H9 (cell line): Measurements from ENCODE around the gene C20orf204. TPM values are rescaled to one million over a fixed set of nuclear protein-coding genes. Genes with fewer than 3 reads are reported as not detected.
A peak's percentile ranks its signal among the peaks of the same experiment; 100 is the strongest.

Experiments
- DNase-seq: peaks from one replicate; pipeline ENCODE4 v3.0.0-alpha.2; 2017
- H2AFZ ChIP-seq: one replicate; pipeline ENCODE4 v1.6.1; 2013; ENCODE audit warnings: mild to moderate bottlenecking, low read length, control low read depth, moderate library complexity
- H2AK5ac ChIP-seq: 2 replicates; pipeline ENCODE4 v1.6.1; 2013; ENCODE audit warnings: low read length, control low read depth, mixed read lengths; ENCODE audit not compliant: insufficient read length
- H2BK120ac ChIP-seq: one replicate; pipeline ENCODE4 v1.6.1; 2013; ENCODE audit warnings: low read depth, mild to moderate bottlenecking, low read length, control low read depth, inconsistent platforms; ENCODE audit not compliant: poor library complexity, severe bottlenecking
- H2BK12ac ChIP-seq: 2 replicates; pipeline ENCODE4 v1.6.1; 2013; ENCODE audit warnings: low read length, control low read depth, mixed read lengths, low read depth; ENCODE audit not compliant: insufficient read length
- H2BK15ac ChIP-seq: 2 replicates; pipeline ENCODE4 v1.6.1; 2013; ENCODE audit warnings: low read depth, low read length, control low read depth
- H2BK20ac ChIP-seq: one replicate; pipeline ENCODE4 v1.6.1; 2013; ENCODE audit warnings: low read depth, mild to moderate bottlenecking, low read length, control low read depth, inconsistent platforms; ENCODE audit not compliant: poor library complexity, severe bottlenecking
- H2BK5ac ChIP-seq: 2 replicates; pipeline ENCODE4 v1.6.1; 2013; ENCODE audit warnings: low read length, control low read depth, mixed read lengths; ENCODE audit not compliant: insufficient read length
- H3K14ac ChIP-seq: 2 replicates; pipeline ENCODE4 v1.6.1; 2013; ENCODE audit warnings: low read length, control low read depth; ENCODE audit not compliant: insufficient read depth
- H3K18ac ChIP-seq: 2 replicates; pipeline ENCODE4 v1.6.1; 2013; ENCODE audit warnings: low read depth, mild to moderate bottlenecking, mixed read lengths, low read length, control low read depth; ENCODE audit not compliant: insufficient read length
- H3K23ac ChIP-seq: 2 replicates; pipeline ENCODE4 v1.6.1; 2013; ENCODE audit warnings: low read length, control low read depth, mixed read lengths, low read depth; ENCODE audit not compliant: insufficient read length
- H3K23me2 ChIP-seq: 2 replicates; pipeline ENCODE4 v1.6.1; 2013; ENCODE audit warnings: low read depth, mild to moderate bottlenecking, mixed read lengths, low read length, control low read depth; ENCODE audit not compliant: insufficient read length, poor library complexity, severe bottlenecking
- H3K27ac ChIP-seq: 2 replicates; pipeline ENCODE4 v1.5.1; 2013; ENCODE audit warnings: low read length, control low read depth, mixed read lengths, low read depth; ENCODE audit not compliant: insufficient read length
- H3K27me3 ChIP-seq: 2 replicates; pipeline ENCODE4 v1.6.1; 2013; ENCODE audit warnings: low read length, control low read depth, inconsistent platforms; ENCODE audit not compliant: insufficient read depth
- H3K4ac ChIP-seq: 2 replicates; pipeline ENCODE4 v1.6.1; 2013; ENCODE audit warnings: low read depth, mild to moderate bottlenecking, control low read depth, inconsistent platforms, low read length, moderate library complexity
- H3K4me1 ChIP-seq: 2 replicates; pipeline ENCODE4 v1.6.1; 2013; ENCODE audit warnings: low read length, control low read depth, inconsistent platforms; ENCODE audit not compliant: insufficient read depth
- H3K4me2 ChIP-seq: 2 replicates; pipeline ENCODE4 v1.6.1; 2013; ENCODE audit warnings: low read length, control low read depth, mixed read lengths; ENCODE audit not compliant: insufficient read length, insufficient read depth
- H3K56ac ChIP-seq: 2 replicates; pipeline ENCODE4 v1.6.1; 2013; ENCODE audit warnings: low read depth, mild to moderate bottlenecking, mixed read lengths, low read length, control low read depth; ENCODE audit not compliant: insufficient read length
- H3K79me1 ChIP-seq: 2 replicates; pipeline ENCODE4 v1.6.1; 2013; ENCODE audit warnings: low read depth, mild to moderate bottlenecking, moderate library complexity, low read length, control low read depth, inconsistent platforms; ENCODE audit not compliant: insufficient read depth, poor library complexity, severe bottlenecking
- H3K79me2 ChIP-seq: 2 replicates; pipeline ENCODE4 v1.6.1; 2013; ENCODE audit warnings: low read length, control low read depth, inconsistent platforms; ENCODE audit not compliant: insufficient read depth
- H3K9ac ChIP-seq: 2 replicates; pipeline ENCODE4 v1.6.1; 2013; ENCODE audit warnings: low read length, control low read depth, mixed read lengths; ENCODE audit not compliant: insufficient read length; ENCODE audit errors: extremely low read depth
- H3K9me3 ChIP-seq: one replicate; pipeline ENCODE4 v1.6.1; 2013; ENCODE audit warnings: low read depth, low read length, inconsistent platforms; ENCODE audit not compliant: control insufficient read depth
- H3T11ph ChIP-seq: one replicate; pipeline ENCODE4 v1.6.1; 2013; ENCODE audit warnings: mild to moderate bottlenecking, low read length, control low read depth, inconsistent platforms
- H4K20me1 ChIP-seq: one replicate; pipeline ENCODE4 v1.6.1; 2013; ENCODE audit not compliant: control insufficient read depth, insufficient read length, insufficient read depth
- H4K5ac ChIP-seq: 2 replicates; pipeline ENCODE4 v1.6.1; 2013; ENCODE audit warnings: low read depth, mild to moderate bottlenecking, mixed read lengths, low read length, control low read depth; ENCODE audit not compliant: insufficient read length
- H4K8ac ChIP-seq: replicated peaks from 2 replicates; pipeline ENCODE4 v1.6.1; 2013; ENCODE audit warnings: low read length, control low read depth, mixed read lengths, low read depth; ENCODE audit not compliant: insufficient read length
- H4K91ac ChIP-seq: 2 replicates; pipeline ENCODE4 v1.6.1; 2013; ENCODE audit warnings: low read depth, mild to moderate bottlenecking, moderate library complexity, mixed read lengths, low read length, control low read depth; ENCODE audit not compliant: insufficient read length
- H3K27ac Mint-ChIP-seq, 3 experiments: 2 replicates in 2 of 3; 3 replicates in 1 of 3; pipeline ENCODE4 v1.8.0; 2020 to 2021; ENCODE audit warnings: mixed read lengths in 3 of 3, mild to moderate bottlenecking in 1 of 3, moderate library complexity in 1 of 3
- H3K27me3 Mint-ChIP-seq: 2 replicates; pipeline ENCODE4 v1.8.0; 2021; ENCODE audit warnings: low read depth, mild to moderate bottlenecking, moderate library complexity, mixed read lengths
- H3K36me3 Mint-ChIP-seq, 3 experiments: 2 replicates in 2 of 3; 3 replicates in 1 of 3; pipeline ENCODE4 v1.8.0; 2020 to 2021; ENCODE audit warnings: low read depth in 3 of 3, mixed read lengths in 3 of 3; ENCODE audit not compliant: insufficient read depth in 1 of 3
- H3K4me1 Mint-ChIP-seq, 2 experiments: 2 replicates each; pipeline ENCODE4 v1.8.0; 2020; ENCODE audit warnings: mixed read lengths in 2 of 2
- H3K4me3 Mint-ChIP-seq, 2 experiments: 2 replicates in 1 of 2; 3 replicates in 1 of 2; pipeline ENCODE4 v1.8.0; 2020 to 2021; ENCODE audit warnings: mild to moderate bottlenecking in 2 of 2, mixed read lengths in 2 of 2, moderate library complexity in 1 of 2
- H3K9me3 Mint-ChIP-seq, 2 experiments: 2 replicates in 1 of 2; 3 replicates in 1 of 2; pipeline ENCODE4 v1.8.0; 2020; ENCODE audit warnings: mild to moderate bottlenecking in 2 of 2, mixed read lengths in 2 of 2, moderate library complexity in 1 of 2
- WGBS: extraction: QIAGEN DNeasy Blood & Tissue Kit; methylation state at CpG from one replicate; pipeline ENCODE4 v1.1.7; 2013; ENCODE audit warnings: missing lambda C conversion rate, low lambda C conversion rate, mixed read lengths; ENCODE audit not compliant: insufficient read length; ENCODE audit errors: extremely low coverage; 5-methylcytosine and 5-hydroxymethylcytosine counted together
- total RNA-seq: library from RNA; stranded (reverse); gene quantifications from 2 replicates; pipeline ENCODE4 v1.2.1, GENCODE V29; 2021
- TF ChIP-seq, protein P1 (sequence below): fragments of 200-600 bp; sonication (generic); conservative IDR thresholded peaks from 3 replicates; pipeline ENCODE4 v1.8.0; 2021; ENCODE audit warnings: antibody characterized with exemption, mild to moderate bottlenecking

The C20orf204 gene
- total RNA-seq, 1 experiment from 2014 or later = 2.2 TPM

DNA sequence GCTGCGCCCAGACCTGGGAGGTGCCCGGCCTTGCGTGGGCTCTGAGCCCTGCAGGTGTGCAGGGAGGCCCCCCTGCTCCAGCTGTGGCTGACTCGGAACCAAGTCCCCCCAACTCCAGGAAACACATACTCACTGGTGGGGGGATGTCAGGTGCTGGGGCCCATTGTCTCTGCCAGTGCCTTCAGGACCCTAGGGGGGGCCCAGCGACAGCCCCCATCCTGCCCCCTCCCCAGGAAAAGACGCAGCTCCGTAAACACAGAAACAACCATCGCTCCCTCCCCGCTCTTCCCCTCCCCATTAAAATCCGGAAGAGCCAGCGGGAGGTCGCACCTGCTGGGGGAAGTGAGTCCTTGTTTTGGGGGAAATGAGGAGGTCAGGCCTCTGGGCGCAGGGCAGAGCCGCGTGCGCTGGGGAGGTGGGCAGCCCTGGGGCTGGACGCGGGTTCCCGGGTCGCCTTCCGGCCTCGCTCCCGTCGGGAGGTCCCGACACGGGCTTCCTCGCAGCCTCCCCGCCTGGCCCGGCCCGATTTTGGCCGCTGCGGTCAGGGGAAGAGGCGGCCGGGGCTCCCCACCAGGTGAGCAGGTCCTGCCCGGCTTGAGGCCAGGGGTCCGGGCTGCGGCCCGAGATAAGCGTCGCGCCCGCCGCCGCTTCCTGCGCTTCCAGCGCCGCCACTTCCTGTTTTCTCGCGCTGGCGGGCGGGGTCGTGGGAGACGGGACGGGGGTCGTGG is 6.2 kb downstream of the C20orf204 start:
- Histone ChIP-seq H3K79me2 (no peaks in the 10 kb centered on the region), H3K4ac (no peak overlapping the region), H3T11ph (no peak overlapping the region), H3K23me2 (peaks cover 14% of the 10 kb centered on the region), H2BK120ac (no peak overlapping the region), H2AFZ (no peak overlapping the region), H2BK5ac (no peak overlapping the region), H3K9ac (no peak overlapping the region), H3K18ac (no peak overlapping the region), H4K8ac (no peak overlapping the region), H4K5ac (no peak overlapping the region), H3K79me1 (no peaks in the 10 kb centered on the region), H2BK12ac (no peak overlapping the region), H3K4me2 (peak overlapping the region; percentile 65), H3K56ac (no peak overlapping the region), H2BK15ac (no peak overlapping the region), H3K9me3 (no peaks in the 10 kb centered on the region), H4K20me1 (no peaks in the 10 kb centered on the region), H3K27me3 (peaks cover 26% of the 10 kb centered on the region; the same call in 1 of the 2 replicates), H2AK5ac (no peak overlapping the region), H3K14ac (peak overlapping the region; percentile 51; the same call in 1 of the 2 replicates), H3K4me1 (peaks cover 5% of the 10 kb centered on the region; the same call in 1 of the 2 replicates), H3K27ac (no peak overlapping the region), H2BK20ac (no peak overlapping the region), H3K23ac (no peak overlapping the region), H4K91ac (no peak overlapping the region)
- H3K27me3 Mint-ChIP-seq = peaks cover 82% of the 10 kb centered on the region
- H3K4me3 Mint-ChIP-seq = peak overlapping the region; percentile 48 to 75
- H3K9me3 Mint-ChIP-seq = peaks cover 2 to 3% of the 10 kb centered on the region in 2 experiments; a peak in 2 of 5 replicates
- TF ChIP-seq, protein P1, sequence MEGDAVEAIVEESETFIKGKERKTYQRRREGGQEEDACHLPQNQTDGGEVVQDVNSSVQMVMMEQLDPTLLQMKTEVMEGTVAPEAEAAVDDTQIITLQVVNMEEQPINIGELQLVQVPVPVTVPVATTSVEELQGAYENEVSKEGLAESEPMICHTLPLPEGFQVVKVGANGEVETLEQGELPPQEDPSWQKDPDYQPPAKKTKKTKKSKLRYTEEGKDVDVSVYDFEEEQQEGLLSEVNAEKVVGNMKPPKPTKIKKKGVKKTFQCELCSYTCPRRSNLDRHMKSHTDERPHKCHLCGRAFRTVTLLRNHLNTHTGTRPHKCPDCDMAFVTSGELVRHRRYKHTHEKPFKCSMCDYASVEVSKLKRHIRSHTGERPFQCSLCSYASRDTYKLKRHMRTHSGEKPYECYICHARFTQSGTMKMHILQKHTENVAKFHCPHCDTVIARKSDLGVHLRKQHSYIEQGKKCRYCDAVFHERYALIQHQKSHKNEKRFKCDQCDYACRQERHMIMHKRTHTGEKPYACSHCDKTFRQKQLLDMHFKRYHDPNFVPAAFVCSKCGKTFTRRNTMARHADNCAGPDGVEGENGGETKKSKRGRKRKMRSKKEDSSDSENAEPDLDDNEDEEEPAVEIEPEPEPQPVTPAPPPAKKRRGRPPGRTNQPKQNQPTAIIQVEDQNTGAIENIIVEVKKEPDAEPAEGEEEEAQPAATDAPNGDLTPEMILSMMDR = no peak
- no peak for DNase-seq
- peaks cover 0 to 2% (median 0%) of the 10 kb centered on the region in 3 experiments; a peak in 3 of 7 replicates for H3K36me3 Mint-ChIP-seq
- no peak overlapping the region for H3K27ac Mint-ChIP-seq
- WGBS = no CpG with 5 or more reads among the region's 55 CpGs
- H3K4me1 Mint-ChIP-seq = peaks cover 18 to 26% of the 10 kb centered on the region in 2 experiments
